RWPE1 (cell line): ENCODE results near the gene CACNB1.

Experiments used
- CTCF ChIA-PET: fragments of 350-600 bp; sonication (Branson Sonifier 250); formaldehyde crosslinking; extraction: SDS; loops from one replicate; lab custom pipeline; 2021; lab: Yijun Ruan, JAX
- POLR2A ChIA-PET: fragments of 400-600 bp; formaldehyde crosslinking; extraction: SDS; loops from one replicate; lab custom pipeline; 2020; ENCODE audit warnings: antibody characterized with exemption; ENCODE audit not compliant: low non-redundant PET; lab: Yijun Ruan, JAX
- DNase-seq: peaks from one replicate; pipeline ENCODE4 v3.0.0; 2012; ENCODE audit warnings: low spot score
- H3K27ac ChIP-seq: fragments of 450-650 bp; 2 replicates; pipeline ENCODE4 v1.5.1; 2017
- TF ChIP-seq, protein P1 (sequence below): fragments of 450-650 bp; conservative IDR thresholded peaks from 2 replicates; pipeline ENCODE4 v1.5.1; 2017; ENCODE audit warnings: low read depth, mild to moderate bottlenecking

CACNB1 gene

DNA sequence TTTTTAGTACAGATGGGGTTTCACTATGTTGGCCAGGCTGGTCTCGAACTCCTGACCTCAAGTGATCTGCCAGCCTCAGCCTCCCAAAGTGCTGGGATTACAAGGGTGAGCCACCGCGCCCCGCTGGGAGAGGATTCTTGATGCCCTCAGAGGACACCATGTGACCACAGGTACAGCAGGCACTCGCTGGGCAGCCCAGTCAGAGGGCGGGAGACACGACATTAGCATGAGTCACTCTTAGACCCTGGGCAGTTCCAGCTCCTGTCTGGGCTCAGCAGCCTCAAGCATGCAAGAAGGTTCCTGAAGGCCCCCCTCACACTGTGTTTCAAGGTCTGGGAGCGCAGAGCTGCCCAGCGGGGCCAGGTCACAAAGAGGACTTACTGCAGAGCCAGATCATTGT lies 16.4 kb upstream of the CACNB1 start:
- POLR2A ChIA-PET = no interaction called here
- TF ChIP-seq, protein P1, sequence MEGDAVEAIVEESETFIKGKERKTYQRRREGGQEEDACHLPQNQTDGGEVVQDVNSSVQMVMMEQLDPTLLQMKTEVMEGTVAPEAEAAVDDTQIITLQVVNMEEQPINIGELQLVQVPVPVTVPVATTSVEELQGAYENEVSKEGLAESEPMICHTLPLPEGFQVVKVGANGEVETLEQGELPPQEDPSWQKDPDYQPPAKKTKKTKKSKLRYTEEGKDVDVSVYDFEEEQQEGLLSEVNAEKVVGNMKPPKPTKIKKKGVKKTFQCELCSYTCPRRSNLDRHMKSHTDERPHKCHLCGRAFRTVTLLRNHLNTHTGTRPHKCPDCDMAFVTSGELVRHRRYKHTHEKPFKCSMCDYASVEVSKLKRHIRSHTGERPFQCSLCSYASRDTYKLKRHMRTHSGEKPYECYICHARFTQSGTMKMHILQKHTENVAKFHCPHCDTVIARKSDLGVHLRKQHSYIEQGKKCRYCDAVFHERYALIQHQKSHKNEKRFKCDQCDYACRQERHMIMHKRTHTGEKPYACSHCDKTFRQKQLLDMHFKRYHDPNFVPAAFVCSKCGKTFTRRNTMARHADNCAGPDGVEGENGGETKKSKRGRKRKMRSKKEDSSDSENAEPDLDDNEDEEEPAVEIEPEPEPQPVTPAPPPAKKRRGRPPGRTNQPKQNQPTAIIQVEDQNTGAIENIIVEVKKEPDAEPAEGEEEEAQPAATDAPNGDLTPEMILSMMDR = no peak
- peak; percentile 53 for DNase-seq

DNA sequence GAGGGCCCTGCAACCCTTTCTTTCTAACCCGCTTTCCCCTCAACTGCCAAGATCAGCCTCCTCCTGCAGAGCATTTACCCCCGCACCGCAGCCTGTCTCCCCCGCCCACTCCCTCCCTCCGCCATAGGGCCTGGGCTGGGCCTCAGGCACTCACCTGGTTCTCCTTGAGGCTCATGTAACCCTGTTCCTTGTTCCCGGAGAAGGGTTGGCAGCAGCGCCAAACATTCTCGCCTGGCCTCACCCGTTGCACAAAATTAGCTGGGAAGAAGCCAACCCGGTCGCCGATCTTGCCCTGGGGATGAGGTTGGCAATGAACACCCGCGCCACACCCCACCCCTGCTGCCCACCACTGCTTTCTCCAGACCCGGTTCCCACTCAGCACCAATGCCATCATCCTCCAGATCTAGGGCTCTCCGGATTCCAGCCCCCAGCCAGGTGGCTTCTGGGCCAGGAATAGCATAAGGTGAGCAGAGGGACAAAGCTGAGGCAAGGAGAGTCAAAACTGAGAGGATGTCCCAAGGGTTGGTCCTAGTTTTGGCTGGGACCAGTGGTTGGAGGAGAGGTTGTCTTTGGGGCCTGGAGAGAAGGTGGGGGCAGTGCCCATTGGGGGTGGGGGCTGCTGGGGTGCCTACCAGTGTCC lies 15.5 kb upstream of the CACNB1 start:
- POLR2A ChIA-PET = no interaction called here
- TF ChIP-seq, protein P1 = no peak

More for the DNA sequence above, 16.4 kb upstream of the CACNB1 start:
- CTCF ChIA-PET = interaction anchor here (0.6 to 1.9 kb wide), 2 partner anchors 20 to 31 kb away, joined by 3 to 6 read pairs; no protein-coding TSS in a partner anchor
- H3K27ac ChIP-seq = peak overlapping the region; percentile 78

DNA sequence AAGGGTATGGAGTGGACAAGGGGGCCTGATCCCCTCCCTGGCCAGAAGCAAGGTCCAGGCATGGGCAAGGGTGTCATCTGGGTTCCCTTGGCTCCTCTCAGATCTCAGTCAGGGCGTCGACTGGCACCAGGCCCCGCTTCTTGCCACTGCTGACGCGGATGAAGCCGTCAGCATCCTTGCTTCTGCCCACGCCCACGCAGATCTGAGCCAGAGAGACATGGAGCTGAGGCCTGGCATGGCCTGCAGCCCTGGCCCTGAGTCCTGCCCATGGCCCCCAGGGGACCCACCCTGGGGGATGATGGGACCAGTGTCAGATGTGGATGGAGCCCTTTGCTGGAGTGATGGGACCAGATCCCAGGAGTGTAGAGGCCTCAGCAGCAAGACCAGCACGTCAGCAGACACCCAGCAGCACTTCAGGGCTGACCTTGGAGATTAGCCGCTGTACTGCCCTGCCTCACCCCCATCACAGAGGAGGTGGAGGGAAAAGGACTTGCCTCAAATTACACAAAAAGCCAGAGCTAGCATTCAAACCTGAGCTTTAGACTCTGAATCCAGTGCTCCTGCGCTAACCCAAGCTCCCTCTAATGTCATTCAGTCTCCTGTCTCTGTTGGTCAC lies 14.8 kb upstream of the CACNB1 start:
- DNase-seq = no peak
- ChIA-PET POLR2A (no interaction called here), CTCF (interaction anchor here (0.8 to 1.9 kb wide), 3 partner anchors 28 to 32 kb away, joined by 4 to 6 read pairs (median 5); no protein-coding TSS in a partner anchor)
- peak overlapping the region; percentile 78 for H3K27ac ChIP-seq
- TF ChIP-seq, protein P1 = no peak

More for the DNA sequence above, 15.5 kb upstream of the CACNB1 start:
- DNase-seq = no peak
- CTCF ChIA-PET = interaction anchor here (0.6 to 1.9 kb wide), 4 partner anchors 19 to 32 kb away, joined by 3 to 6 read pairs (median 4); no protein-coding TSS in a partner anchor
- H3K27ac ChIP-seq = peak overlapping the region; percentile 78

DNA sequence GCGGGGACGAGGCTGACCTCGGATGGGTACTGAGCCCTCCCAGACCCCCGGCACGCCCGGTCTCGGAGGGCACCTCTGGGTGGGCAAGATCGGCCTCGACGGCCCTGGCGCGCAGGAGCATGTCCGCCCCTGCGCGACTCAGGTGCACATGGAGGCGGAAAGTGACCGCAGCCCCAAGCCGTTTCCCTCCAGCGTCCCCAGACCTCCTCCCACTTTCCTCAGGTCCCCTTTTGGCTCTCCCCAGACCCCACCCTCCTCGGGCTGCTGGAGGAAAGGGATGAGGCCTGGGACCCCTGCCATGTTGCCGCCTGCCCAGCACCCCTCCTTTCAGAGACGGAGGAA lies 12.6 kb upstream of the CACNB1 start:
- TF ChIP-seq, protein P1 = no peak
- POLR2A ChIA-PET = no interaction called here
- CTCF ChIA-PET = interaction anchor here (0.5 to 5.0 kb wide), 4 partner anchors 26 to 351 kb away, joined by 3 to 145 read pairs (median 5); no protein-coding TSS in a partner anchor
- no peak for DNase-seq
- H3K27ac ChIP-seq = peak overlapping the region; percentile 60

DNA sequence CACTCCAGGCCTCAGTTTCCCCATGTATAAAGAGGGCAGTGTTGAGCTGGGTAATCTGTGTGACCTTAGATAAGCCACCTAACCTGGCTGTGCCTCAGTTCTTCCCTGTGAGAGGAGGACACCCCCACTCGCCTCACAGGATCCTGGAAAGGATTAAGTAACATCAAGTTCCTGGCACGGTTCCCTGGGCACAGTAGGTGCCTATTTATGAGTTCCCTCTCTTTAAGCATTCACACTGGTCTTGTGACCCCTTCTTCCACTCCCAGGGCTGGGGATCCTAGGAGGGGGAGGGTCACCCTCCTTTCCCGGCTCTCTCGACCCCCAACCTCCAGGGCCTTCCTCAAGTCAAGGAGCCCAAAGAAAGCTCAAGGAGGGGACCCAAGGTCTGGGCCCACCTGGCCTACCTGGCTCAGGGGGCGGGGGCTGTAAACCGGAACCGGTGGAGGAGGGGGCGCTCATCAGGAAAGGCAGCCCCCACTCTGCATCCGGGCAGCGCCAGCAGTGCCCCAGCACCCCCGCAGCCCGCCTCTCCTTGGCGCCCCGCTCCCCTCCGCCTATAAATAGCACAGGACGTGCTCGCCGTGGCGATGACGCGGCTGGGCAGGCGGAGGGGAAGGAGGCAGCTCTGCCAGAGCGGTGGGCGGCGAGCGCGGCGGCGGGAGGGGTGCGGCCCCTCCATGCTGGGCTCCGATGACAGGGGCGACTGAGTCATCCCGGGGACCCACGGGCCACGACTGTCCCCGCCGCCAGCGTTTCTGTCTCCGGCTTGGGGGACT lies 12.0 kb upstream of the CACNB1 start:
- peak overlapping the region; percentile 60 for H3K27ac ChIP-seq
- TF ChIP-seq, protein P1 = no peak
- ChIA-PET CTCF (interaction anchor here (0.7 to 5.0 kb wide), 4 partner anchors 26 to 402 kb away, joined by 3 to 145 read pairs (median 4); no protein-coding TSS in a partner anchor), POLR2A (no interaction called here)
- no peak for DNase-seq

DNA sequence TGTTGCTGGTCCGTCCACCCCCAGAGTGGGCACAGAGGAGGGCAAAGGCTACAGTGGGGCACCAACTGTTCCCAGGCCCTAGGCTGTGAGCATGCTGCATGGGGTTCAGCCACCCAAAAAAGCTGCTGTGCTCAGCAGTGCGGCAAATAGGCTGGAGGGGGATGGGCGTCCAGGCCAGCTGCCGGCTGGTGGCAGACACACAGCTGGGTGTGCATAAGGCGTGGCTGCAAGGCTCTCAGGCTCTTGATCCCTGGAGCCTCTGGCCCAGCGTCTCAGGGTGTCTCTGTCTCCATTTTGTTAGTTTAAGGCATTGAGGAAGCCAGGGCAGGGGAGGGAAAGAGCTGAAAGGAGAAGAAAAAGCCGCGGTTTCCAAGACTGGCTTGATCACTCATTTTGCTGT lies 11.4 kb upstream of the CACNB1 start:
- peak overlapping the region; percentile 60 for H3K27ac ChIP-seq
- POLR2A ChIA-PET = no interaction called here

More for the DNA sequence above, 11.4 kb upstream of the CACNB1 start:
- CTCF ChIA-PET = interaction anchor here (0.7 to 5.0 kb wide), 5 partner anchors 23 to 403 kb away, joined by 3 to 145 read pairs (median 6); no protein-coding TSS in a partner anchor
- TF ChIP-seq, protein P1 = no peak
- DNase-seq = no peak
